OCI-LY1 (cell line): ENCODE measurements around the gene EMCN.
A peak's percentile ranks its signal among the peaks of the same experiment; 100 is the strongest.

Experiments used
- H2AFZ ChIP-seq: fragments of 200-600 bp; sonication (generic), shearing (Covaris generic); 2 replicates; pipeline ENCODE4 v1.6.0; 2014; ENCODE audit warnings: antibody characterized with exemption, mild to moderate bottlenecking, low read length
- H3F3A ChIP-seq: fragments of 200-600 bp; sonication (generic), shearing (Covaris generic); 2 replicates; pipeline ENCODE4 v1.6.0; 2014; ENCODE audit warnings: mild to moderate bottlenecking, antibody characterized with exemption, low read length, moderate library complexity; ENCODE audit not compliant: insufficient read depth
- H3K27ac ChIP-seq: fragments of 200-600 bp; sonication (generic); 2 replicates; pipeline ENCODE4 v1.5.1; 2014; ENCODE audit warnings: low read length, mixed run types, mild to moderate bottlenecking, low read depth; ENCODE audit not compliant: poor library complexity, severe bottlenecking
- H3K27me3 ChIP-seq: fragments of 200-600 bp; sonication (generic); 2 replicates; pipeline ENCODE4 v1.6.0; 2014; ENCODE audit warnings: antibody characterized with exemption, mild to moderate bottlenecking, low read length, moderate library complexity; ENCODE audit not compliant: insufficient read depth
- H3K36me3 ChIP-seq: fragments of 200-600 bp; sonication (generic); 2 replicates; pipeline ENCODE4 v1.6.1; 2014; ENCODE audit warnings: mild to moderate bottlenecking, antibody characterized with exemption, low read length, moderate library complexity, mixed read lengths; ENCODE audit not compliant: insufficient read depth
- H3K4me1 ChIP-seq: fragments of 200-600 bp; sonication (generic); 2 replicates; pipeline ENCODE4 v1.5.1; 2014; ENCODE audit warnings: mild to moderate bottlenecking, low read length, moderate library complexity; ENCODE audit not compliant: insufficient read depth, severe bottlenecking
- H3K4me2 ChIP-seq: fragments of 200-600 bp; sonication (generic), shearing (Covaris generic); 2 replicates; pipeline ENCODE4 v1.6.1; 2014; ENCODE audit warnings: low read length
- H3K4me3 ChIP-seq: fragments of 200-600 bp; sonication (generic); 2 replicates; pipeline ENCODE4 v1.5.1; 2014; ENCODE audit warnings: low read length, low read depth, mild to moderate bottlenecking, mixed read lengths; ENCODE audit not compliant: poor library complexity, severe bottlenecking
- H3K79me2 ChIP-seq: fragments of 200-600 bp; shearing (Covaris generic); 2 replicates; pipeline ENCODE4 v1.6.1; 2016; ENCODE audit warnings: mixed run types, low read length, mixed read lengths; ENCODE audit not compliant: insufficient read depth
- H3K9ac ChIP-seq: fragments of 200-600 bp; sonication (generic), shearing (Covaris generic); 2 replicates; pipeline ENCODE4 v1.6.1; 2014; ENCODE audit warnings: mild to moderate bottlenecking, low read length, mixed read lengths
- H3K9me2 ChIP-seq: fragments of 200-600 bp; sonication (generic), shearing (Covaris generic); 2 replicates; pipeline ENCODE4 v1.6.1; 2014; ENCODE audit warnings: low read depth, mild to moderate bottlenecking, low read length, mixed read lengths
- H3K9me3 ChIP-seq: fragments of 200-600 bp; shearing (Covaris generic); 2 replicates; pipeline ENCODE4 v1.6.1; 2014; ENCODE audit warnings: low read length, mixed read lengths
- H4K20me1 ChIP-seq: fragments of 200-600 bp; sonication (generic), shearing (Covaris generic); 2 replicates; pipeline ENCODE4 v1.6.0; 2016; ENCODE audit warnings: mild to moderate bottlenecking, low read length; ENCODE audit not compliant: insufficient read depth
- EZH2 ChIP-seq: fragments of 200-600 bp; sonication (generic), shearing (Covaris generic); IDR thresholded peaks from 2 replicates; pipeline ENCODE4 v1.8.0; 2017; ENCODE audit warnings: borderline replicate concordance, mixed run types, mild to moderate bottlenecking, antibody characterized with exemption, low read length, moderate library complexity, mixed read lengths
- TF ChIP-seq, protein P1 (sequence below): fragments of 200-600 bp; sonication (generic), shearing (Covaris generic); IDR thresholded peaks from 2 replicates; pipeline ENCODE4 v1.5.1; 2017; ENCODE audit warnings: mild to moderate bottlenecking, antibody characterized with exemption, low read length, moderate library complexity, mixed read lengths

The EMCN gene

GRCh38 chr4:100372432-100372831 lies 145.4 kb downstream of the EMCN start:
- no peaks in the 10 kb centered on the region for H3K79me2 ChIP-seq
- no peaks in the 10 kb centered on the region for H3K9me2 ChIP-seq
- TF ChIP-seq EZH2, result no peak
- TF ChIP-seq, protein P1, sequence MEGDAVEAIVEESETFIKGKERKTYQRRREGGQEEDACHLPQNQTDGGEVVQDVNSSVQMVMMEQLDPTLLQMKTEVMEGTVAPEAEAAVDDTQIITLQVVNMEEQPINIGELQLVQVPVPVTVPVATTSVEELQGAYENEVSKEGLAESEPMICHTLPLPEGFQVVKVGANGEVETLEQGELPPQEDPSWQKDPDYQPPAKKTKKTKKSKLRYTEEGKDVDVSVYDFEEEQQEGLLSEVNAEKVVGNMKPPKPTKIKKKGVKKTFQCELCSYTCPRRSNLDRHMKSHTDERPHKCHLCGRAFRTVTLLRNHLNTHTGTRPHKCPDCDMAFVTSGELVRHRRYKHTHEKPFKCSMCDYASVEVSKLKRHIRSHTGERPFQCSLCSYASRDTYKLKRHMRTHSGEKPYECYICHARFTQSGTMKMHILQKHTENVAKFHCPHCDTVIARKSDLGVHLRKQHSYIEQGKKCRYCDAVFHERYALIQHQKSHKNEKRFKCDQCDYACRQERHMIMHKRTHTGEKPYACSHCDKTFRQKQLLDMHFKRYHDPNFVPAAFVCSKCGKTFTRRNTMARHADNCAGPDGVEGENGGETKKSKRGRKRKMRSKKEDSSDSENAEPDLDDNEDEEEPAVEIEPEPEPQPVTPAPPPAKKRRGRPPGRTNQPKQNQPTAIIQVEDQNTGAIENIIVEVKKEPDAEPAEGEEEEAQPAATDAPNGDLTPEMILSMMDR, result peak; percentile 36; the same call in 1 of the 2 replicates
- H2AFZ ChIP-seq, result no peak overlapping the region
- H3F3A ChIP-seq, result no peaks in the 10 kb centered on the region
- H3K36me3 ChIP-seq, result no peaks in the 10 kb centered on the region
- H3K27ac ChIP-seq, result no peak overlapping the region
- no peaks in the 10 kb centered on the region for H3K27me3 ChIP-seq
- no peak overlapping the region for H3K4me2 ChIP-seq
- H3K4me3 ChIP-seq, result no peak overlapping the region
- no peak overlapping the region for H3K9ac ChIP-seq
- H4K20me1 ChIP-seq, result no peaks in the 10 kb centered on the region
- H3K9me3 ChIP-seq, result no peaks in the 10 kb centered on the region
- no peaks in the 10 kb centered on the region for H3K4me1 ChIP-seq

GRCh38 chr4:100369871-100370270 lies 148.0 kb downstream of the EMCN start:
- TF ChIP-seq, protein P1, result no peak
- no peak for TF ChIP-seq EZH2
- Histone ChIP-seq H3K9me3 (no peaks in the 10 kb centered on the region), H2AFZ (no peak overlapping the region), H3K4me1 (no peaks in the 10 kb centered on the region), H3K9me2 (no peaks in the 10 kb centered on the region), H4K20me1 (no peaks in the 10 kb centered on the region), H3K27ac (no peak overlapping the region), H3K9ac (no peak overlapping the region), H3K79me2 (no peaks in the 10 kb centered on the region), H3K4me2 (no peak overlapping the region), H3K27me3 (no peaks in the 10 kb centered on the region), H3K36me3 (no peaks in the 10 kb centered on the region), H3F3A (no peaks in the 10 kb centered on the region), H3K4me3 (no peak overlapping the region)

DNA sequence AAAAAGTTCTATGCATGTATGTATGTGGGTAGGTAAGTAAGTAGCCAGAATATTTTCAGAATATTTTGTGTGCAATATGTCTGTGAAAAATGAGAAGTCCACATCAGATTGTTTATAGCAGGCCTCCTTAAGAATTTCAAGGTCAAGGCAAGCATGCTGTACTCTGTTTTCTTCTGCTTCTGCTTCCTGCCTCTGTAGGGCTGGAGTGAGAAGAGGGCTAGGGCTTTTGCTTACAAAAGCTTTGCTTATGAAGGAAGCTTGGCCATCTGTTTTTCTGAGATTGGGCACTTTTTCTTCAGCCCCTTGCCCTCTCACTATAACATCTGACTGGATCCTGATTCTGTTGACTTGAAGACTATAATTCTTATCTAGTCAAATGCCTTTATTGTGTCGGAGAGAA lies 150.4 kb downstream of the EMCN start:
- no peak overlapping the region for H2AFZ ChIP-seq
- no peaks in the 10 kb centered on the region for H3K9me3 ChIP-seq
- no peaks in the 10 kb centered on the region for H3K79me2 ChIP-seq
- no peak overlapping the region for H3K9ac ChIP-seq
- H3K4me1 ChIP-seq, result no peaks in the 10 kb centered on the region
- no peak overlapping the region for H3K4me2 ChIP-seq
- no peaks in the 10 kb centered on the region for H3K27me3 ChIP-seq
- no peak overlapping the region for H3K27ac ChIP-seq
- H3K4me3 ChIP-seq, result no peak overlapping the region
- no peaks in the 10 kb centered on the region for H3K36me3 ChIP-seq
- H3K9me2 ChIP-seq, result no peaks in the 10 kb centered on the region
- TF ChIP-seq EZH2, result no peak
- TF ChIP-seq, protein P1, result no peak
- no peaks in the 10 kb centered on the region for H3F3A ChIP-seq
- no peaks in the 10 kb centered on the region for H4K20me1 ChIP-seq
